Upper lobe of left lung (tissue), 4 donors: ENCODE results near the gene TMEM242.

Experiments used
- CTCF ChIP-seq, 6 experiments: fragments of 450-650 bp in 4 of 6; fragments of 200-600 bp in 2 of 6; sonication (generic) in 2 of 6; IDR thresholded peaks; one replicate each; pipeline ENCODE4 v1.5.1; 2016 to 2019; ENCODE audit warnings: antibody characterized with exemption in 6 of 6
- EP300 ChIP-seq, 4 donors: sonication (generic); formaldehyde crosslinking; IDR thresholded peaks; one replicate each; pipeline ENCODE4 v1.5.1; 2017; ENCODE audit warnings: antibody characterized with exemption in 4 of 4, control low read depth in 2 of 4
- POLR2A ChIP-seq, 4 donors: fragments of 450-650 bp; IDR thresholded peaks; one replicate each; pipeline ENCODE4 v1.5.1; 2016 to 2017; ENCODE audit warnings: antibody characterized with exemption in 4 of 4, mild to moderate bottlenecking in 2 of 4
- POLR2AphosphoS5 ChIP-seq, 2 donors: sonication (generic); formaldehyde crosslinking; IDR thresholded peaks; one replicate each; pipeline ENCODE4 v1.5.1; 2017; ENCODE audit warnings: antibody characterized with exemption in 2 of 2

DNA sequence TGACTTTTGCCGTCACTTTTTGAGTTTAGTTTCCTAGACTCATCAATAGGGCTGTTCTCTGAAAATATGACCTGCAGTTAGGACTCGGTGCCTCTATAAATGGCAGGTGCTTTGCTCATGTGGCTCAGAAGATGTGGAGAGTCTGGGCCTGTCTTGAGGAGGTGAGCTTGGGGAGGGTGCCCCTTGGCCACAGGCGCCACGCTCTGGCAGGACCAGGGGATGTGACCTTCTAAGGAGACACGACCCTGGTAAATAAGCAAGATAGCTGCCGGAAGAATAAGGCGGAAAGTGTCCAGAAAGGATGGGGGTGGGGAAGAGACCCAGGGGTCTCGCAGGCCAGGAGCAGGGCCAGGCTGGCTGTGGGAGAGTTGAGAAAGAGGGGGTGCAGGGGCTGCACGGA, 46.6 kb downstream of the TMEM242 start:
- TF ChIP-seq POLR2A (IDR thresholded peaks at IDR 0.05) (no peak), POLR2AphosphoS5 (IDR thresholded peaks at IDR 0.05) (no peak), CTCF (IDR thresholded peaks at IDR 0.05) (no peak), EP300 (IDR thresholded peaks at IDR 0.05) (no peak)
